Astrocyte (in vitro differentiated cells and primary cell): Measurements from ENCODE around the gene CLCN4. TPM values are rescaled to one million over a fixed set of nuclear protein-coding genes. Genes with fewer than 3 reads are reported as not detected.
A peak's percentile ranks its signal among the peaks of the same experiment; 100 is the strongest.

Experiments
- DNase-seq: peaks from one replicate; pipeline ENCODE4 v3.0.0-alpha.2; 2010; ENCODE audit warnings: low read depth
- FAIRE-seq: peaks from 2 replicates; lab custom pipeline; 2011; peaks lifted over from hg19 to GRCh38; lab: Jason Lieb, UNC
- H2AFZ ChIP-seq: 2 replicates; pipeline ENCODE4 v1.6.0; 2012; ENCODE audit warnings: low read depth, low read length, inconsistent platforms
- H3K27ac ChIP-seq: 2 replicates; pipeline ENCODE4 v1.5.1; 2011; ENCODE audit warnings: low read depth, low read length, inconsistent platforms
- H3K27me3 ChIP-seq: 2 replicates; pipeline ENCODE4 v1.6.0; 2011; ENCODE audit warnings: low read length, inconsistent platforms; ENCODE audit not compliant: insufficient read depth
- H3K36me3 ChIP-seq: 2 replicates; pipeline ENCODE4 v1.5.1; 2011; ENCODE audit warnings: low read length, inconsistent platforms; ENCODE audit not compliant: insufficient read depth
- H3K4me1 ChIP-seq: 2 replicates; pipeline ENCODE4 v1.5.1; 2011; ENCODE audit warnings: low read length, inconsistent platforms; ENCODE audit not compliant: insufficient read depth
- H3K4me2 ChIP-seq: 2 replicates; pipeline ENCODE4 v1.6.0; 2012; ENCODE audit warnings: low read length, inconsistent platforms
- H3K4me3 ChIP-seq: 2 replicates; pipeline ENCODE4 v1.5.1; 2011; ENCODE audit warnings: low read depth, mild to moderate bottlenecking, low read length, inconsistent platforms; ENCODE audit not compliant: insufficient read depth
- H3K79me2 ChIP-seq: 2 replicates; pipeline ENCODE4 v1.6.0; 2012; ENCODE audit warnings: mild to moderate bottlenecking, low read length, inconsistent platforms; ENCODE audit not compliant: insufficient read depth
- H3K9ac ChIP-seq: 2 replicates; pipeline ENCODE4 v1.6.0; 2012; ENCODE audit warnings: mild to moderate bottlenecking, low read length, inconsistent platforms
- H3K9me3 ChIP-seq: 2 replicates; pipeline ENCODE4 v1.5.1; 2012; ENCODE audit warnings: low read depth, mild to moderate bottlenecking, low read length, inconsistent platforms; ENCODE audit not compliant: insufficient read depth
- H4K20me1 ChIP-seq: 2 replicates; pipeline ENCODE4 v1.6.0; 2012; ENCODE audit warnings: low read length, inconsistent platforms; ENCODE audit not compliant: insufficient read depth
- H3K27ac Mint-ChIP-seq: one replicate; pipeline ENCODE4 v1.8.0; 2021; ENCODE audit warnings: mild to moderate bottlenecking, mixed read lengths; ENCODE audit not compliant: unreplicated experiment
- H3K27me3 Mint-ChIP-seq: one replicate; pipeline ENCODE4 v1.8.0; 2021; ENCODE audit warnings: low read depth, mixed read lengths; ENCODE audit not compliant: unreplicated experiment
- H3K36me3 Mint-ChIP-seq: one replicate; pipeline ENCODE4 v1.8.0; 2021; ENCODE audit warnings: low read depth, mixed read lengths; ENCODE audit not compliant: unreplicated experiment
- H3K4me1 Mint-ChIP-seq: one replicate; pipeline ENCODE4 v1.8.0; 2021; ENCODE audit warnings: low read depth, mixed read lengths; ENCODE audit not compliant: unreplicated experiment
- H3K4me3 Mint-ChIP-seq: one replicate; pipeline ENCODE4 v1.8.0; 2021; ENCODE audit warnings: mild to moderate bottlenecking, moderate library complexity, mixed read lengths; ENCODE audit not compliant: unreplicated experiment
- H3K9me3 Mint-ChIP-seq: one replicate; pipeline ENCODE4 v1.8.0; 2021; ENCODE audit warnings: mild to moderate bottlenecking, mixed read lengths; ENCODE audit not compliant: unreplicated experiment
- CTCF ChIP-seq: IDR thresholded peaks from 2 replicates; pipeline ENCODE4 v1.5.1; 2011; ENCODE audit warnings: low read depth, mild to moderate bottlenecking, inconsistent platforms, low read length, moderate library complexity; ENCODE audit not compliant: insufficient read depth
- EZH2 ChIP-seq: IDR thresholded peaks from 2 replicates; pipeline ENCODE4 v1.6.1; 2012; ENCODE audit warnings: mild to moderate bottlenecking, low read length, inconsistent platforms; ENCODE audit not compliant: insufficient read depth
- total RNA-seq: library from RNA; stranded (reverse); gene quantifications from 2 replicates; pipeline ENCODE4 v1.2.1, GENCODE V29; 2021

CLCN4 gene
- total RNA-seq, 1 donor from 2014 or later, result 7.2 TPM

- peak overlapping the region; percentile 58 for H3K27ac Mint-ChIP-seq
- TF ChIP-seq EZH2 (no peak), CTCF (no peak)
- H3K9ac ChIP-seq, result peak overlapping the region; percentile 53
Measured at GRCh38 chrX:10239611-10240064, 82.9 kb downstream of the CLCN4 start.

GRCh38 chrX:10240918-10241317 lies 84.1 kb downstream of the CLCN4 start:
- Histone ChIP-seq H3K4me3 (no peak overlapping the region), H3K9me3 (no peaks in the 10 kb centered on the region), H2AFZ (no peak overlapping the region), H3K4me1 (peaks cover 26% of the 10 kb centered on the region), H3K79me2 (no peaks in the 10 kb centered on the region), H3K4me2 (peak overlapping the region; percentile 66), H3K27ac (peak overlapping the region; percentile 85), H4K20me1 (no peaks in the 10 kb centered on the region), H3K36me3 (no peaks in the 10 kb centered on the region), H3K27me3 (no peaks in the 10 kb centered on the region), H3K9ac (no peak overlapping the region)
- Mint-ChIP-seq H3K9me3 (no peaks in the 10 kb centered on the region), H3K27me3 (peaks cover 1% of the 10 kb centered on the region), H3K27ac (no peak overlapping the region), H3K4me1 (peaks cover 3% of the 10 kb centered on the region), H3K36me3 (no peaks in the 10 kb centered on the region), H3K4me3 (no peak overlapping the region)
- no peak for TF ChIP-seq EZH2
- no peak for TF ChIP-seq CTCF
- FAIRE-seq, result peak; percentile 80
- DNase-seq, result peak; percentile 89

More at GRCh38 chrX:10239611-10240064, 82.9 kb downstream of the CLCN4 start:
- Histone ChIP-seq H3K9me3 (no peaks in the 10 kb centered on the region), H3K4me3 (no peak overlapping the region), H4K20me1 (no peaks in the 10 kb centered on the region), H3K4me1 (peaks cover 26% of the 10 kb centered on the region), H3K27ac (peak overlapping the region; percentile 85), H3K4me2 (peak overlapping the region; percentile 73), H3K27me3 (no peaks in the 10 kb centered on the region), H2AFZ (no peak overlapping the region), H3K36me3 (no peaks in the 10 kb centered on the region), H3K79me2 (no peaks in the 10 kb centered on the region)
- no peak overlapping the region for H3K4me3 Mint-ChIP-seq
- FAIRE-seq (no peak), DNase-seq (peak; percentile 61)
- H3K4me1 Mint-ChIP-seq, result peaks cover 9% of the 10 kb centered on the region
- no peaks in the 10 kb centered on the region for H3K9me3 Mint-ChIP-seq
- no peaks in the 10 kb centered on the region for H3K36me3 Mint-ChIP-seq
- H3K27me3 Mint-ChIP-seq, result no peaks in the 10 kb centered on the region

GRCh38 chrX:10242026-10242425 lies 85.3 kb downstream of the CLCN4 start:
- no peak for TF ChIP-seq CTCF
- TF ChIP-seq EZH2, result no peak
- Histone ChIP-seq H3K27ac (no peak overlapping the region), H3K9ac (no peak overlapping the region), H3K4me2 (no peak overlapping the region), H3K79me2 (no peaks in the 10 kb centered on the region), H3K4me1 (peaks cover 23% of the 10 kb centered on the region), H3K4me3 (no peak overlapping the region), H3K27me3 (no peaks in the 10 kb centered on the region), H3K36me3 (no peaks in the 10 kb centered on the region), H2AFZ (no peak overlapping the region), H3K9me3 (no peaks in the 10 kb centered on the region), H4K20me1 (no peaks in the 10 kb centered on the region)
- H3K4me3 Mint-ChIP-seq, result no peak overlapping the region
- H3K27me3 Mint-ChIP-seq, result peaks cover 1% of the 10 kb centered on the region
- no peak for DNase-seq
- H3K36me3 Mint-ChIP-seq, result no peaks in the 10 kb centered on the region
- peaks cover 2% of the 10 kb centered on the region for H3K4me1 Mint-ChIP-seq
- FAIRE-seq, result peak; percentile 94
- H3K9me3 Mint-ChIP-seq, result no peaks in the 10 kb centered on the region
- H3K27ac Mint-ChIP-seq, result no peak overlapping the region
